Mesothelial cell of epicardium (in vitro differentiated cells): Measurements from ENCODE around the gene CANX. TPM values are rescaled to one million over a fixed set of nuclear protein-coding genes. Genes with fewer than 3 reads are reported as not detected.
A peak's percentile ranks its signal among the peaks of the same experiment; 100 is the strongest.

Source experiments
- DNase-seq, 2 experiments: peaks; one replicate each; pipeline ENCODE4 v3.0.0; 2021; ENCODE audit warnings: low spot score in 2 of 2; ENCODE audit not compliant: unreplicated experiment in 2 of 2
- H3K27ac Mint-ChIP-seq: 2 replicates; pipeline ENCODE4 v1.8.0; 2021; ENCODE audit warnings: mixed read lengths
- H3K27me3 Mint-ChIP-seq: 2 replicates; pipeline ENCODE4 v1.8.0; 2021; ENCODE audit warnings: low read depth, mixed read lengths
- H3K36me3 Mint-ChIP-seq: 2 replicates; pipeline ENCODE4 v1.8.0; 2021; ENCODE audit warnings: mixed read lengths
- H3K4me1 Mint-ChIP-seq: 2 replicates; pipeline ENCODE4 v1.8.0; 2021; ENCODE audit warnings: mixed read lengths
- H3K4me3 Mint-ChIP-seq: 2 replicates; pipeline ENCODE4 v1.8.0; 2021; ENCODE audit warnings: mild to moderate bottlenecking, moderate library complexity, mixed read lengths
- H3K9me3 Mint-ChIP-seq: 2 replicates; pipeline ENCODE4 v1.8.0; 2021; ENCODE audit warnings: mixed read lengths
- total RNA-seq: library from RNA; stranded (reverse); gene quantifications from 3 replicates; pipeline ENCODE4 v1.2.1, GENCODE V29; 2021
- TF ChIP-seq, protein P1 (sequence below): fragments of 200-600 bp; sonication (generic); IDR thresholded peaks from one replicate; pipeline ENCODE4 v1.5.0; 2021; ENCODE audit warnings: antibody characterized with exemption; ENCODE audit not compliant: unreplicated experiment

CANX gene
- total RNA-seq, 1 donor from 2014 or later = 500 TPM

DNA sequence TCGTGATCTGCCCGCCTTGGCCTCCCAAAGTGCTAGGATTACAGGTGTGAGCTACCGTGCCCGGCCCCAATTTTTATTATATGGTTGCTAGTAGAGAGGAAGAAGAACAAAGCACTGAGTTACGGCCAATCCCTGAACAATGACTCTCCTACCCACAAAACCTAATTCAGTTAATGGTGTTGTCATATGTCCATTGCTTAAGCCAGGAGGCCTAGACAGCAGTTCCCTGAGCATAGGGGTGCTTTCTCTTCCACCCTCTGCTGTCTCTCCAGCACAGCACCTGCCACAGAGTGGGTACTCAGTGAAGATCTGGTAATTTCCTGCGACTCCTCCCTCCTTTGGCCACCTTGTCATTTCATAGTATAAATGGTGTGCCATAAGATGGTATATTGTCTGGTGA lies 73.6 kb downstream of the CANX start:
- DNase-seq = no peak
- Mint-ChIP-seq H3K9me3 (no peaks in the 10 kb centered on the region), H3K27me3 (no peaks in the 10 kb centered on the region), H3K4me1 (no peaks in the 10 kb centered on the region), H3K27ac (no peak overlapping the region), H3K4me3 (no peak overlapping the region), H3K36me3 (peaks cover 47% of the 10 kb centered on the region)
- TF ChIP-seq, protein P1, sequence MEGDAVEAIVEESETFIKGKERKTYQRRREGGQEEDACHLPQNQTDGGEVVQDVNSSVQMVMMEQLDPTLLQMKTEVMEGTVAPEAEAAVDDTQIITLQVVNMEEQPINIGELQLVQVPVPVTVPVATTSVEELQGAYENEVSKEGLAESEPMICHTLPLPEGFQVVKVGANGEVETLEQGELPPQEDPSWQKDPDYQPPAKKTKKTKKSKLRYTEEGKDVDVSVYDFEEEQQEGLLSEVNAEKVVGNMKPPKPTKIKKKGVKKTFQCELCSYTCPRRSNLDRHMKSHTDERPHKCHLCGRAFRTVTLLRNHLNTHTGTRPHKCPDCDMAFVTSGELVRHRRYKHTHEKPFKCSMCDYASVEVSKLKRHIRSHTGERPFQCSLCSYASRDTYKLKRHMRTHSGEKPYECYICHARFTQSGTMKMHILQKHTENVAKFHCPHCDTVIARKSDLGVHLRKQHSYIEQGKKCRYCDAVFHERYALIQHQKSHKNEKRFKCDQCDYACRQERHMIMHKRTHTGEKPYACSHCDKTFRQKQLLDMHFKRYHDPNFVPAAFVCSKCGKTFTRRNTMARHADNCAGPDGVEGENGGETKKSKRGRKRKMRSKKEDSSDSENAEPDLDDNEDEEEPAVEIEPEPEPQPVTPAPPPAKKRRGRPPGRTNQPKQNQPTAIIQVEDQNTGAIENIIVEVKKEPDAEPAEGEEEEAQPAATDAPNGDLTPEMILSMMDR = no peak

DNA sequence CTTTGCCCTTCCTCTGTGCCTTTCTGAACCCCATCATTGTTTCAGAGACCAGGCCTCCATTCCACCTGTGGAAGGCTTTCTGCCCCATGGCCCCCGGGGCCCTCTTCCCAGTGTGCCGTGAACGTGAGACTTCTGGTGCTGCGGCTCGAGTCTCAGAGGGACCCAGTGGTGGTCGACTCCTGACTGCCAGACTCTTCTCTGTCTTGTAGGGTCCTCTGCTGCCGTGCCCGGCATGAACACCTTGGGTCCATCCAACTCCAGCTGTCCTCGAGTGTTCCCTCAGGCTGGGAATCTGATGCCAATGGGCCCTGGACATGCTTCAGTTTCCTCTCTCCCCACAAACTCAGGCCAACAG lies 74.9 kb downstream of the CANX start:
- no peaks in the 10 kb centered on the region for H3K9me3 Mint-ChIP-seq
- H3K27ac Mint-ChIP-seq = no peak overlapping the region
- peaks cover 50% of the 10 kb centered on the region for H3K36me3 Mint-ChIP-seq
- TF ChIP-seq, protein P1 = no peak
- H3K27me3 Mint-ChIP-seq = no peaks in the 10 kb centered on the region
- no peaks in the 10 kb centered on the region for H3K4me1 Mint-ChIP-seq
- H3K4me3 Mint-ChIP-seq = no peak overlapping the region
- DNase-seq = no peak

DNA sequence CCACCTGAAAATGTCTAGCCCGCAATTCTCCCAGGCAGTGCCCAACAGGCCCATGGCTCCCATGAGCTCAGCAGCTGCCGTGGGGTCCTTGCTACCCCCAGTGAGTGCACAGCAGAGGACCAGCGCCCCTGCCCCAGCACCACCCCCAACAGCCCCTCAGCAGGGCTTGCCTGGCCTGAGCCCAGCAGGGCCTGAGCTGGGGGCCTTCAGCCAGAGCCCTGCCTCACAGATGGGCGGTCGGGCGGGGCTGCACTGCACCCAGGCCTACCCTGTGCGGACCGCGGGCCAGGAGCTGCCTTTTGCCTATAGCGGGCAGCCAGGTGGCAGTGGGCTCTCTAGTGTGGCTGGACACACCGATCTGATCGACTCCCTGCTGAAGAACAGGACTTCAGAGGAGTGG lies 75.7 kb downstream of the CANX start:
- no peak overlapping the region for H3K4me3 Mint-ChIP-seq
- H3K27me3 Mint-ChIP-seq = no peaks in the 10 kb centered on the region
- TF ChIP-seq, protein P1 = no peak
- H3K27ac Mint-ChIP-seq = no peak overlapping the region
- H3K9me3 Mint-ChIP-seq = no peaks in the 10 kb centered on the region
- H3K36me3 Mint-ChIP-seq = peaks cover 49% of the 10 kb centered on the region
- no peak for DNase-seq
- no peaks in the 10 kb centered on the region for H3K4me1 Mint-ChIP-seq

DNA sequence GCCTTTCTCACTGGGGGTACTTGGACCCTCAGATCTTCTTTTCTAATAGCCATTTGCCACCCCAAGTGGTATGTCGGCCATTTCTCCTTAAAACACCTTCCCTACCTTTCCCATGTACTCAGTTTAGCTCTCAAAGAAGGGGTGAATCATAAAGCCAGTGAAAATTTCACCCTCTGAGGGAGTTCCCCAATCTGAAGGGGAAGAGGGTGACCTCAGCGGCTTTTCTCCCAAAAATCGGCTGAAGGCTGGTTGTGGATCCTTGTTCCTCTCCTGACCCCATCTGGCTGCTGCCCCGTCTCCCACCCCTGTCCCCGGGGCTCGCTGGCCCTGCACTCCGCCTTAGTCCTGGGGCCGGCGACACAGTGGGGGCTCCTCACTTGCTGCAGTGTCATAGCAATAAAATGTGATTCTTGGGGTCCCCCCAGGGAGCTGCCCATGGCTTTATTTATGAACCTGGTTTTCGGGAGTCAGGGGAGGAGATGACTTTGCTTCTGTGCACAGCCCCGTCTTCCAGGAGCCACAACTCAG lies 77.7 kb downstream of the CANX start:
- Mint-ChIP-seq H3K27me3 (no peaks in the 10 kb centered on the region), H3K36me3 (peaks cover 42% of the 10 kb centered on the region), H3K27ac (no peak overlapping the region), H3K4me3 (no peak overlapping the region), H3K4me1 (no peaks in the 10 kb centered on the region), H3K9me3 (no peaks in the 10 kb centered on the region)
- no peak for DNase-seq
- TF ChIP-seq, protein P1 = no peak

DNA sequence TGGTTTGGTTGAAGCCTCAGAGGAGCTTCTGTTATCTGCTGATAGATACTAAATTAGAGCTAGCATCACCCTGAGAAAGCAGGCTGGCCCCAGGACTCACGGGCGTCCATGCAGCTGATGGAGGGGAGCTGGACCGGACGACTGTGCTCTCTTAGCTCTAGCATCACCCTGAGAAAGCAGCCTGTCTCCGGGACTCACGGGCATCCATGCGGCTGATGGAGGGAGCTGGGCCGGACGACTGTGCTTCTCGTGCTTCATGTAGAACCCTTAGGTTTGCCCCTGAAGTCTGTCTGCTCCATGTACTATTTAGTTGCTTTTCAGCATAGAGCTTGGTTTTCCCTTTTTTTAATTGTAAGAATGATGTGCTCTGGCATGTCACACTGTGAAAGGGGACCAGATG lies 78.7 kb downstream of the CANX start:
- Mint-ChIP-seq H3K4me3 (no peak overlapping the region), H3K36me3 (peaks cover 41% of the 10 kb centered on the region), H3K27me3 (no peaks in the 10 kb centered on the region), H3K4me1 (no peaks in the 10 kb centered on the region), H3K9me3 (no peaks in the 10 kb centered on the region), H3K27ac (peak overlapping the region; percentile 25)
- DNase-seq = no peak
- TF ChIP-seq, protein P1 = no peak

DNA sequence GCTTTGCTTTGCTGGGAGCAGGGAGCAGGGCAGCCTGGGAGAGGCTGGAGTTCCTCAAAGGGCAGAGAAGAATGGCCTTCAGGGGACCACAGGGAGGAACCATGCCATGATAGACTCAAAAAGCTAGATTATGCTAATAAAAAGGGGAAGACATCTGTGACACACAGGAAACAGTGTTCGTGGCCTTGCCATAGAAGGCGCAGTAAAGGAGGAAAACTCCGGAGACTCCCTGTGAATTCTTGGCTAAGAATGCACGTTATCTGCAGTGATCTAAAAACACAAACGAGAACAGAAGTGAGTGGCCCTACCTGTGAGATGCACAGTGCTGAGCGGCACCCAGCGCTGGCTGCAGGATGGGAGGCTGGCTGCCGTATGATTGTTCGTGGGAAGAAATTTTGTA lies 79.1 kb downstream of the CANX start:
- DNase-seq = no peak
- Mint-ChIP-seq H3K27me3 (no peaks in the 10 kb centered on the region), H3K36me3 (peaks cover 38% of the 10 kb centered on the region), H3K9me3 (no peaks in the 10 kb centered on the region), H3K4me1 (no peaks in the 10 kb centered on the region), H3K27ac (no peak overlapping the region), H3K4me3 (no peak overlapping the region)
- TF ChIP-seq, protein P1 = no peak
